GM12891 (cell line): ENCODE data around the gene ACAD11.

Experiments
- PAX5 ChIP-seq: IDR thresholded peaks from 2 replicates; pipeline ENCODE4 v1.6.1; 2011; ENCODE audit warnings: low read length, moderate library complexity, mild to moderate bottlenecking; ENCODE audit not compliant: insufficient read depth, severe bottlenecking
- POLR2A ChIP-seq: IDR thresholded peaks from 2 replicates; pipeline ENCODE4 v1.6.1; 2011; ENCODE audit warnings: low read depth, low read length, control low read depth
- POLR2AphosphoS5 ChIP-seq: IDR thresholded peaks from 2 replicates; pipeline ENCODE4 v1.6.1; 2011; ENCODE audit warnings: low read depth, low read length, control low read depth
- TAF1 ChIP-seq: IDR thresholded peaks from 2 replicates; pipeline ENCODE4 v1.6.1; 2011; ENCODE audit warnings: low read depth, low read length, control low read depth

- TF ChIP-seq POLR2AphosphoS5 = no peak
- TF ChIP-seq POLR2A = no peak
- TF ChIP-seq PAX5 = no peak
- no peak for TF ChIP-seq TAF1
Measured at GRCh38 chr3:132616780-132617179, 42.8 kb downstream of the ACAD11 start.
